Naive B cell (primary cell): ENCODE data around the gene HUNK. TPM values are rescaled to one million over a fixed set of nuclear protein-coding genes. Genes with fewer than 3 reads are reported as not detected.
"Not testable (repeated sequence)": the region's sequence is repeated elsewhere in the genome, so short reads cannot be mapped to it uniquely, and the experiment has no call there.

ENCODE experiments used
- ATAC-seq, 2 donors: fragments of 150-1000 bp; cut with Tn5 transposase; 2 replicates each; pipeline ENCODE4 v1.10.0; 2021; ENCODE audit warnings: low read depth in 2 of 2, mild to moderate bottlenecking in 2 of 2, moderate library complexity in 2 of 2
- DNase-seq: peaks from one replicate; pipeline ENCODE4 v3.0.0; 2022
- H3K27ac Mint-ChIP-seq, 6 donors: one replicate each; pipeline ENCODE4 v1.8.0; 2020 to 2022; ENCODE audit warnings: mild to moderate bottlenecking in 6 of 6, mixed read lengths in 6 of 6, moderate library complexity in 5 of 6, inconsistent platforms in 2 of 6
- H3K27me3 Mint-ChIP-seq, 3 donors: one replicate each; pipeline ENCODE4 v1.8.0; 2021 to 2022; ENCODE audit warnings: mixed read lengths in 3 of 3, mild to moderate bottlenecking in 1 of 3
- H3K36me3 Mint-ChIP-seq, 2 donors: one replicate each; pipeline ENCODE4 v1.8.0; 2020 to 2022; ENCODE audit warnings: mixed read lengths in 2 of 2, inconsistent platforms in 1 of 2, mild to moderate bottlenecking in 1 of 2
- H3K4me1 Mint-ChIP-seq, 3 donors: one replicate each; pipeline ENCODE4 v1.8.0; 2020 to 2022; ENCODE audit warnings: mixed read lengths in 3 of 3, inconsistent platforms in 1 of 3, mild to moderate bottlenecking in 1 of 3, moderate library complexity in 1 of 3
- H3K4me3 Mint-ChIP-seq, 8 donors: one replicate each; pipeline ENCODE4 v1.8.0; 2020 to 2022; ENCODE audit warnings: mild to moderate bottlenecking in 8 of 8, mixed read lengths in 8 of 8, moderate library complexity in 8 of 8, inconsistent platforms in 2 of 8
- H3K9me3 Mint-ChIP-seq, 7 donors: one replicate each; pipeline ENCODE4 v1.8.0; 2020 to 2022; ENCODE audit warnings: mixed read lengths in 7 of 7, mild to moderate bottlenecking in 5 of 7, inconsistent platforms in 2 of 7, moderate library complexity in 1 of 7
- polyA plus RNA-seq, 6 donors: library from polyadenylated mRNA; unstranded; fragments of 300-500 nt; fragmentation: Illumina TruSeq; gene quantifications; one replicate each; pipeline ENCODE4 v1.2.3, GENCODE V29; 2021; ENCODE audit warnings: low read depth in 6 of 6

The HUNK gene
- polyA plus RNA-seq, 6 donors from 2014 or later = 0.05 TPM; not detected in 5

GRCh38 chr21:31943561-31943960 lies 70.7 kb downstream of the HUNK start:
- ATAC-seq = no peak
- H3K36me3 Mint-ChIP-seq = no peaks in the 10 kb centered on the region
- H3K27me3 Mint-ChIP-seq = peaks cover 21 to 45% (median 23%) of the 10 kb centered on the region in 3 donors
- peaks cover 0 to 3% (median 0%) of the 10 kb centered on the region in 3 donors for H3K4me1 Mint-ChIP-seq
- no peak overlapping the region for H3K4me3 Mint-ChIP-seq
- peaks cover 0 to 12% (median 0%) of the 10 kb centered on the region in 7 donors for H3K9me3 Mint-ChIP-seq
- no peak for DNase-seq
- H3K27ac Mint-ChIP-seq = no peak overlapping the region

- Mint-ChIP-seq H3K4me1 (peaks cover 0 to 3% (median 0%) of the 10 kb centered on the region in 3 donors), H3K36me3 (no peaks in the 10 kb centered on the region), H3K4me3 (no peak overlapping the region), H3K27me3 (peaks cover 17 to 48% (median 20%) of the 10 kb centered on the region in 3 donors), H3K27ac (no peak overlapping the region), H3K9me3 (peaks cover 0 to 12% (median 0%) of the 10 kb centered on the region in 7 donors)
- ATAC-seq (no peak), DNase-seq (no peak)
These were observed 72.3 kb downstream of the HUNK start for GRCh38 chr21:31945141-31945540.

GRCh38 chr21:31945546-31945945 lies 72.7 kb downstream of the HUNK start:
- H3K27me3 Mint-ChIP-seq = peaks cover 17 to 48% (median 20%) of the 10 kb centered on the region in 3 donors
- ATAC-seq (no peak), DNase-seq (no peak)
- peaks cover 0 to 3% (median 0%) of the 10 kb centered on the region in 3 donors for H3K4me1 Mint-ChIP-seq
- H3K9me3 Mint-ChIP-seq = peaks cover 0 to 12% (median 0%) of the 10 kb centered on the region in 7 donors
- peak overlapping the region in 1 of 6 donors; percentile 69 for H3K27ac Mint-ChIP-seq
- no peaks in the 10 kb centered on the region for H3K36me3 Mint-ChIP-seq
- H3K4me3 Mint-ChIP-seq = no peak overlapping the region

- no peak overlapping the region for H3K4me3 Mint-ChIP-seq
- peaks cover 0 to 12% (median 0%) of the 10 kb centered on the region in 7 donors for H3K9me3 Mint-ChIP-seq
- ATAC-seq = no peak
- H3K36me3 Mint-ChIP-seq = no peaks in the 10 kb centered on the region
- peaks cover 0 to 3% (median 0%) of the 10 kb centered on the region in 3 donors for H3K4me1 Mint-ChIP-seq
- H3K27me3 Mint-ChIP-seq = peaks cover 17 to 48% (median 20%) of the 10 kb centered on the region in 3 donors
- no peak overlapping the region for H3K27ac Mint-ChIP-seq
- DNase-seq = no peak
These were observed 73.4 kb downstream of the HUNK start for GRCh38 chr21:31946231-31946630.

- H3K4me3 Mint-ChIP-seq, ATAC-seq, H3K36me3 Mint-ChIP-seq, H3K4me1 Mint-ChIP-seq, DNase-seq: not testable (repeated sequence)
- H3K27ac Mint-ChIP-seq = peak overlapping the region in 1 of 6 donors; percentile 7
- H3K27me3 Mint-ChIP-seq = peaks cover 13 to 46% (median 14%) of the 10 kb centered on the region in 3 donors
- H3K9me3 Mint-ChIP-seq = peaks cover 0 to 12% (median 0%) of the 10 kb centered on the region in 7 donors
These were observed 74.2 kb downstream of the HUNK start for GRCh38 chr21:31946876-31947550.

GRCh38 chr21:31948676-31949075 lies 75.9 kb downstream of the HUNK start:
- no peaks in the 10 kb centered on the region for H3K36me3 Mint-ChIP-seq
- H3K9me3 Mint-ChIP-seq = peaks cover 0 to 12% (median 0%) of the 10 kb centered on the region in 7 donors
- no peak overlapping the region for H3K27ac Mint-ChIP-seq
- ATAC-seq (no peak), DNase-seq (no peak)
- peaks cover 10 to 38% (median 17%) of the 10 kb centered on the region in 3 donors for H3K27me3 Mint-ChIP-seq
- no peak overlapping the region for H3K4me3 Mint-ChIP-seq
- H3K4me1 Mint-ChIP-seq = peaks cover 0 to 3% (median 0%) of the 10 kb centered on the region in 3 donors

- Mint-ChIP-seq H3K27me3 (peaks cover 4 to 22% (median 12%) of the 10 kb centered on the region in 3 donors), H3K4me1 (no peaks in the 10 kb centered on the region), H3K4me3 (no peak overlapping the region), H3K9me3 (peaks cover 0 to 4% (median 0%) of the 10 kb centered on the region in 7 donors), H3K27ac (no peak overlapping the region), H3K36me3 (no peaks in the 10 kb centered on the region)
- ATAC-seq (no peak), DNase-seq (no peak)
These were observed 80.0 kb downstream of the HUNK start for GRCh38 chr21:31952828-31953227.

GRCh38 chr21:31957631-31958030 lies 84.8 kb downstream of the HUNK start:
- DNase-seq = no peak
- H3K9me3 Mint-ChIP-seq = peaks cover 0 to 21% (median 3%) of the 10 kb centered on the region in 7 donors
- peaks cover 8 to 19% (median 10%) of the 10 kb centered on the region in 3 donors for H3K27me3 Mint-ChIP-seq
- no peak overlapping the region for H3K27ac Mint-ChIP-seq
- ATAC-seq = no peak
- H3K4me1 Mint-ChIP-seq = no peaks in the 10 kb centered on the region
- H3K36me3 Mint-ChIP-seq = peaks cover 0 to 6% of the 10 kb centered on the region in 2 donors
- H3K4me3 Mint-ChIP-seq = no peak overlapping the region

- H3K4me1 Mint-ChIP-seq = no peaks in the 10 kb centered on the region
- H3K36me3 Mint-ChIP-seq = peaks cover 0 to 6% of the 10 kb centered on the region in 2 donors
- DNase-seq (no peak), ATAC-seq (no peak)
- no peak overlapping the region for H3K4me3 Mint-ChIP-seq
- H3K27me3 Mint-ChIP-seq = peaks cover 7 to 27% (median 8%) of the 10 kb centered on the region in 3 donors
- peaks cover 0 to 21% (median 3%) of the 10 kb centered on the region in 7 donors for H3K9me3 Mint-ChIP-seq
- no peak overlapping the region for H3K27ac Mint-ChIP-seq
These were observed 87.1 kb downstream of the HUNK start for GRCh38 chr21:31959881-31960280.

- Mint-ChIP-seq H3K9me3 (peaks cover 0 to 21% (median 3%) of the 10 kb centered on the region in 7 donors), H3K4me1 (no peaks in the 10 kb centered on the region), H3K4me3 (peak overlapping the region in 1 of 8 donors; percentile 71), H3K36me3 (peaks cover 0 to 6% of the 10 kb centered on the region in 2 donors), H3K27ac (no peak overlapping the region), H3K27me3 (peaks cover 7 to 31% (median 10%) of the 10 kb centered on the region in 3 donors)
- no peak for DNase-seq
- ATAC-seq = no peak
These were observed 88.2 kb downstream of the HUNK start for GRCh38 chr21:31961027-31961426.

GRCh38 chr21:31961704-31962103 lies 88.9 kb downstream of the HUNK start:
- Mint-ChIP-seq H3K9me3 (peaks cover 0 to 21% (median 3%) of the 10 kb centered on the region in 7 donors), H3K27ac (no peak overlapping the region), H3K27me3 (peaks cover 7 to 26% (median 14%) of the 10 kb centered on the region in 3 donors)

GRCh38 chr21:31964692-31965091 lies 91.9 kb downstream of the HUNK start:
- Mint-ChIP-seq H3K9me3 (peaks cover 0 to 21% (median 3%) of the 10 kb centered on the region in 7 donors), H3K4me1 (no peaks in the 10 kb centered on the region), H3K27me3 (peaks cover 0 to 13% (median 10%) of the 10 kb centered on the region in 3 donors), H3K36me3 (peaks cover 0 to 6% of the 10 kb centered on the region in 2 donors), H3K4me3 (no peak overlapping the region), H3K27ac (no peak overlapping the region)
- ATAC-seq (no peak), DNase-seq (no peak)

More at GRCh38 chr21:31961704-31962103, 88.9 kb downstream of the HUNK start:
- DNase-seq = no peak
- ATAC-seq = no peak
- Mint-ChIP-seq H3K4me3 (no peak overlapping the region), H3K4me1 (no peaks in the 10 kb centered on the region), H3K36me3 (peaks cover 0 to 6% of the 10 kb centered on the region in 2 donors)

GRCh38 chr21:31967334-31967733 lies 94.5 kb downstream of the HUNK start:
- no peak for DNase-seq
- ATAC-seq = no peak
- Mint-ChIP-seq H3K4me1 (no peaks in the 10 kb centered on the region), H3K4me3 (no peak overlapping the region), H3K27me3 (peaks cover 0 to 13% (median 6%) of the 10 kb centered on the region in 3 donors), H3K27ac (no peak overlapping the region), H3K36me3 (no peaks in the 10 kb centered on the region), H3K9me3 (peaks cover 0 to 6% (median 0%) of the 10 kb centered on the region in 7 donors)

GRCh38 chr21:31972622-31973021 lies 99.8 kb downstream of the HUNK start:
- peaks cover 5 to 25% (median 13%) of the 10 kb centered on the region in 7 donors for H3K9me3 Mint-ChIP-seq
- no peak overlapping the region for H3K4me3 Mint-ChIP-seq
- H3K4me1 Mint-ChIP-seq = peaks cover 0 to 5% (median 0%) of the 10 kb centered on the region in 3 donors
- ATAC-seq (no peak), DNase-seq (no peak)
- peaks cover 0 to 7% of the 10 kb centered on the region in 2 donors for H3K36me3 Mint-ChIP-seq
- peaks cover 0 to 20% (median 5%) of the 10 kb centered on the region in 3 donors for H3K27me3 Mint-ChIP-seq
- H3K27ac Mint-ChIP-seq = no peak overlapping the region
